HTR-8/SVneo (cell line): ENCODE results near the gene DDX17.
"Not testable (repeated sequence)": the region's sequence is repeated elsewhere in the genome, so short reads cannot be mapped to it uniquely, and the experiment has no call there.

Experiments used
- DNase-seq: peaks from one replicate; pipeline ENCODE4 v3.0.0; 2011; ENCODE audit warnings: low spot score, mixed read lengths; ENCODE audit not compliant: insufficient read length
- FAIRE-seq: peaks from 2 replicates; lab custom pipeline; 2011; peaks lifted over from hg19 to GRCh38; lab: Jason Lieb, UNC

DDX17 gene

DNA sequence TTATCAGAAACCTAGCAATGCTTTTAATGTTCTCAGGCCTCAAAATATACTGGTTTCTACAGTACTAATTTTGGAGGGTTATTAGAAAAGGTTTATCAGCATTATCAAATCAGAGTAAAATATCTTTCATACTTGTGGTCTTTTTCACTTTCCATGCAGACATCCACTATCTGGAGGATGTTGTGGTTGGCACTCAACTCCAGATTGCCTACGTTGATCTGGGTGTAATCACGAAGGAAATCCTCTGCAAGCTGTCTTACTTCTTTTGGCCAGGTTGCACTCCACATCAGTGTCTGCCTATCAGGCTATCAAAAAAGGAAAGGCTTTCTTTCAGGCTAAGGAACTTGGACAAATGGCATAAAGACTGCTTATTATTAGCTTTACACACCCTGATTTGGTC, 11.6 kb downstream of the DDX17 start:
- FAIRE-seq (no peak), DNase-seq (no peak)

DNA sequence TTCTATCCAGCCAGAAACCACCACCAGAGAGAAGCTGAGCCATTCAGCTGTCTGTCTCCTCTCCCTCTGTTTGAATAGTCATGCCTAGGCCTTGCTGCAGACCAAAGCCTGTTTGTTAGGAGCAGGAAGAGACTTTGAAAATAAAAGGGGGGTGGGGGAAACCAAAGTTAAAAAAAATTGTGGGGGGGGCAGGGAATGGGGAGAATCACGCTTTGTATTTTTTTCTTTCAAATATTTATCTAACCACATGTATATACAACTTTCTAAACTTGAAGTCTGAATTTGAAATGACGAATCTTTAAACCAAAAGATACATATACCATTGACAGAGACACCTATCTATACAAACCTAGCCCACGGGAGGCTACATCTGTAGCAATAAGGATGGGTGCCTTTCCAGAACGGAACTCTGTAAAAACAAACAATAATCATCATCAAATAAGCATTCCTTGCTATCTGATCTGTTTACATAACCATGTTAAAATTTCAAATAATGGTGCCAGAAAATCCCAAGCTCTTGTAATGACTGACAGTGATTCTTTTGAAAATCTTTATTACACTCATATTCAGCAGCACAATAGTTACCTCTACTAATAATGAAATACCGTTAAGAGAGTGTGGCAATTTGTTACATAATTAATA, 14.3 kb downstream of the DDX17 start:
- FAIRE-seq, result no peak

GRCh38 chr22:38490915-38491314, 15.2 kb downstream of the DDX17 start:
- FAIRE-seq (no peak), DNase-seq (no peak)

More for the DNA sequence above, 14.3 kb downstream of the DDX17 start:
- no peak for DNase-seq

- DNase-seq (no peak), FAIRE-seq (no peak)
These were observed 15.6 kb downstream of the DDX17 start for GRCh38 chr22:38490475-38490874.

DNA sequence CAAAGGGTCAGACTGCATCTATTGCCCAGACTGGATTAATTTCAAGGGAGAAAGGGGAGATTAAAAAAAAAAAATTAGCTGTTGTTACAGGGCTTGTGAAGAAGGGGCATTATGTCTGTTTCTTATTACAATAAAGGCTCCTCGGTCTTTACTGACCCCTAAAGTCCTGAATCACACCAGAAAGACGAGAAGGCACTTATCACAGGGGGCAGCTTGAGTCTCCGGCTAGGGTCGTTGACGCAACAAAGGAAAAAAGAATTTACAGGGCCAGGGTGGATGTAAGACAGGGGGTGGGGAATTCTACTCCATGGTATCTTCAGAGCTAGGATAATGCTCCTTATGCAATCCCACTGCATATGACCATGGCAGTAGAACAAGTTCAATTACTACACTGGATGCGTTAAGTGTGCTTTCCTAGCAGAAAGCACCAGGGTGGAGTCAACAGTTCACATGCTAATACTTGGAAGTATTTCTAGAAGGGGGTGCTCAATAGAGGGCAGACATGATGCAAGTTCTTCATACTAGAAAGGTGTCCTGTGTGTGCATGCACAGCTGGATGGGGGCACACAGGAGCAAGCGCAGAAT, 16.5 kb downstream of the DDX17 start:
- FAIRE-seq (no peak), DNase-seq (no peak)

DNA sequence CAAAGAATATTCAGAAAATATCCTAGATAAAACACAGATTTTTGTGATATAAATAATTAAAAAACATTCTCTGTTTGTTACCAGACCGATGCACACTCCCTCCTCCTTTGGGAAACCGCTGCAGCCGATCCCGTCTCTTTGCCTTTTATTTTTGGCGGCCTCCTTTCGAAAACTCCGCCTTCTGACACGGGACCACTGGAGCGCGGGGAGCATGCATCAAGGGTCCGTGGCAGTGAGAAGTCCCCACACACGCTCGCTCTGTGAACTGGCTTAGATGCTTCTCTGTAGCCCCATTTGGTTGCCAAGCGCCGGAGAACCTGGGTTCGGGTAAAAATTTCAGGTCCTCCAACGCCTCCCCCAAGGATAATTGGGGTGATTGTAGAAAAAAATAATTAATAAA, 17.0 kb downstream of the DDX17 start:
- DNase-seq (no peak), FAIRE-seq (no peak)

DNA sequence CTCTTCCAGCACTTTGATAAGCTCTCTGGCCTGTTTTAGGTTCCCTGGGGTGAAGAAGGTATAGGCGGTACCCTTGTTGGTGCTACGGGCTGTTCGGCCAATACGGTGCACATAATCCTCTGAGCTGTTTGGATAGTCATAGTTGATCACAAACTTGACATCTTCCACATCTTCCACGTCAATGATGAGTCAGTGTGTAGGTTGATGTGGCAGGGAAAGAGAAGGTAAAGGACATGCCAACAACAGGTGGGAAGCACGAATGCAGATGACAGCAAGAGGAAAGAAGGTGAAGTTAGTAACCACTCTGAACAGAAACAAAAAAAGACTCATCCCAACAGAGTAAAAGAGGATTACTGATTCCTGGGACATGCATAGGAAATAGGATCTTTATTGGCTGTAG, 18.2 kb downstream of the DDX17 start:
- FAIRE-seq, result no peak
- DNase-seq, result no peak

DNA sequence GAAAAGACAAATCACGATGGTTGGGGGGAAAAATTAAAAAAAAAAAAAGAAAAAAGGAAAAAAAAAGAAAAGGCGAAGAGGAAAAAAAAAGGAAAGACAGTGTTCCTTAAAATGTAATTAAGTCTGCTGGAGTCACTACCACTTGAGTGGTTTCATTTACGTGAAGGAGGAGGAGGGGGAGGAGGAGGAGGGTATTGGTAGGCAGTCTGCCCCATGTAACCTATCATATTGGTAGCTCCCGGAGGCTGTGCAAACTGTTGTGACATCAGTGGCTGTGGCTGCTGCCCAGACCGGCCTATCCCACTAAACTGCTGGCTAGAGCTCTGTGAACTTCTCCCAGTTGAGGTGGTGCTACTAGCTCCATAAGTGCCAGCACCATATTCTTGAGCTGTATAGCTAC, 20.3 kb downstream of the DDX17 start:
- DNase-seq, result no peak
- no peak for FAIRE-seq

DNA sequence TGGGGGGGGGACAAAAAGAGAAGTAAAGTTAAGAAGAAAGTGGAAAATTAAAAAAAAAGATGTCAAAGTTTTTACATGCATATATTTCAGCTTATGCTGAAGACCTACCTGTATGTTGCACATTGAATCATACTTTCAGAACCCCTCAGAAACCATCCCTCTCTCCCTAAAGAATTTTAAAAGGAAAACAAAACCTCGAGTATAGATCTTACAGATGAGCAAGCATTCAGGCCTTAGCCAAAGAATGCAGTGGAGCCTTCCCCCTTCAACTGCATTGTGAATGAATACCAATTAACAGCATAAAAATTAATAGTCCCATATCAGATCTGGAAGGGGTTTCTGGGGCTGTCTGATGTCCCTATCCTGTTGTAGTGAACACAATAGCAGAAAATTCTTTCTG, 21.9 kb downstream of the DDX17 start:
- no peak for FAIRE-seq
- DNase-seq, result no peak

DNA sequence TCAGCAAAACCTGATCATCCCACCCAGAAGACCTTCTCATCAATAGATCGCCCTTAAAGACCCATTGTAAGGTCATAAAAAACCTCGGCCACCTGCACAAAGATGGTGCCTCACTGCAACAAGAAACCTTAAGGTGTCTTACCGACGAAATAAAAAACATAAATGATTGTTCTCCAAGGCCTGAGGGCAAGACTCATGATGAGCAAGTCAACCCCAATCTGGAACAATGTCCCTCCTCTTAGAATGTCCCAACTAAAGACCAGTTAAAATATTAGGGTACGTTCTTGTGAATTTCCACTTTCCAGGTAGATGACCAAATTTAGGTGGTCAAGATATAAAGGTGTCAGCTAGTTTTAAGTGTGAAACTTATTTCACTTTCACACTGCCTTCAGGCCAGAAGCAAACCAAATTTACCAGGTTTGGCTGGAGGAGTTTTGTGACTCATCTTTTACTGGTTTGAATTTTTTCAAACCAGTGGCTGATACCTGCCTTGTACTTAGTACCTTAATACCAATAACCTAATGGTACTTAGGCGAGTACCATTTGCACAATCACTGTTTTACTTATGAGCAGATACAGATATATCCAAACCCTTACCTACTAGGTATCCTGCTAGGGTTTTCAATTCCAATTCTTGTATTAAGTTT, 23.3 kb downstream of the DDX17 start:
- no peak for FAIRE-seq
- no peak for DNase-seq

DNA sequence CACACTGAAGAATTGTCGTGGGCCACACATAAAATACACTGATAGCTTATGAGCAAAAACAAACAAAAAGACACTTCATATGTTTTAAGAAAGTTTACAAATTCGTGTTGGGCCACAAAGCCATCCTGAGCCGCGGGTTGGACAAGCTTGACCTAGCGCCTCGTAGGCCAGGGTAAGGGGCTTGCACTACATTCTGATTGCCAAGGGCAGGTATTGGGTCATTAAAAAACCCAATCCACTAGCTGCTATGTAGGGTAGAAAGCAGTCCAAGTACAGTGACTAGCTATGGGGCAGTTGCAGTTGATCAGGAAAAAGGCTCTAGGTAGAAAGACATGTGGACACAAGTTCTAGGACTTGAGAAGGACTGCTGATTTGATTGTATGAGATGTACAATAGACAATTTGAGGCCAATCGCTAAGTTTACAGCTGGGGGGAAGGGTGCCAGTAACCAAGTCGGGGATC, 24.2 kb downstream of the DDX17 start:
- no peak for FAIRE-seq
- DNase-seq, result no peak

DNA sequence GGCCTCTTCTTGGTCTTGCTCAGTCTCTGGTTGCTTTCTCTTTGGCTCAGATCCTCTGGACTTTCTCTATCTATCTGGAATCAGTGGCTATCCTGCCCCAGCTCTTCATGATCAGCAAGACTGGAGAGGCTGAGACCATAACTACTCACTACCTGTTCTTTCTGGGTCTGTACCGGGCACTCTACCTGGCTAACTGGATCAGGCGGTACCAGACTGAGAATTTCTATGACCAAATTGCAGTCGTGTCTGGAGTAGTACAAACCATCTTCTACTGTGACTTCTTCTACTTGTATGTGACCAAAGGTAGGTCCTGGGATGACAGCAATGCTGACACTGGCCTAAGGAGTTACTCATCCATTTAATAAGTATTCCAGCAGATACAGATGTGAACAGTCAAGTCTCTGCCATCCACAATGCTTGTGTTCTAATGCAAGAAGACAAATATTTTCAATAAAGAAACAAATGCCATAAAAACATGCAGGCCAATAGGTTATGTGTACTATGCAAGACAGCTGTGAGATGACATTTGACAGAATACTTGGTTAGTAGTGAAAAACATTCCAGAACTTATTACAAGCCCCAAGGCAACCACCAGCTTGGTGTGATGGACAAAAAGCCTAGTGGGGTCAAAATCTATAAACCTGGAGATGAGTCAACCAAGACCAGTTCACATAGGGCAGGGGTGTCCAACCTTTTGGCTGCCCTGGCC, 24.8 kb downstream of the DDX17 start:
- no peak for FAIRE-seq
- no peak for DNase-seq

DNA sequence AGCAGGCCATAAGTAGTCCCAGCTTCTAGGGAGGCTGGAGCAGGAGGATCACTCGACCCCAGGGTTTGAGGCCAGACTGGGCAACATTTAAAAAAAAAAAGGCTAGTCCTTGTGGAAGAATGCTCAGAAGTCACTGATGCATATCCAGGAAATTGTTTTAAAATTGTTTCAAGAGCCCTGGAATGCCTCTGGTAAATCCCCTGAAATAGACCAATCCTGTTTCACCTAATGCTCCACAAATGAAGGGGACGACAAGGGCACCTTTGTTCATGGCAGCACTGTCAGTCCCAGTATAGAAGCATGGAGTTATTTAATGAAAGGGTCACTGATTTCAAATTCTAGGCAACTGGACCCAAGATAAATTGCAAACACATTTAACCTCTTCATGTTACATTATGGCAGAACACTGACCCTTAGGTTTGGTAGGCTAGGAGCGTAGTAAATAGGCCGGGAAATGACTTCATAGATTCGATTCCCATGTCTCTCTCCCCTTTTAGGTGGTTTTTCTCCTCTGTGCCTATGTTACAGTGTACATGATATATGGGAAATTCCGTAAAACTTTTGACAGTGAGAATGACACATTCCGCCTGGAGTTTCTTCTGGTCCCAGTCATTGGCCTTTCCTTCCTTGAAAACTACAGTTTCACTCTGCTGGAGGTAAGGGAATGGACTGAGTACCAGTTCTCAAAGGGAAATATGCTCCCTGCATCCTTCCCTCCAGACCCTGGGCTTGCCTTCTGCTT, 26.8 kb downstream of the DDX17 start:
- FAIRE-seq, result no peak
- DNase-seq, result no peak

GRCh38 chr22:38477585-38477984, 28.5 kb downstream of the DDX17 start:
- DNase-seq (no peak), FAIRE-seq (no peak)

DNA sequence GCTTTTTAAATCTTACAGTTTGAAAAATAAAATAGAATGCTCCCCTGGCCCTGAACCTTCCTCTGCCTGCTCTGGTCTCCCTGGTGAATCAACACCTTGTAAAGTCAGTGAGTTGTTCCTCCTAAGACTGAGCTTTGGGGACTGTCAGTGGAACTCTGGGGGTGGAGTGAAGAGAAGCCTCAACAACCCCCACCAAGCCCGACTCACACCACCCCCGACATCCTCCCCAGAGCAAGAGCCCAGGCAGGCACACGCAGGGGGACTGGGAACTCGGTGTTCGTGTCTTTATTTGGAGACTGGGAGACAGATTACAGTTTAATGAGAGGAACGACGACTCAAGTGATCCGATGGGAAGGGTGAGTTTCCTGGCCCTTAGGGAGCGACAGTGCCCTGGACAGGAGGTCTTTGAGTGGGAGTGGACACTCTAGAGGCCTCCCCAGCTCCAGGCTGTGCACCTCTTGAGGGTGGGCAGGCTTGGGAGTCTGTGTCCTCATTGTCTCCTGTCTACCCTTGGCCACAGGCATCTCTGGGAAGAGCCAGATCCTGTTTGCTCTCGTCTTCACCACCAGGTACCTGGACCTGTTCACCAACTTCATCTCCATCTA, 32.0 kb downstream of the DDX17 start:
- no peak for FAIRE-seq
- DNase-seq, result no peak

DNA sequence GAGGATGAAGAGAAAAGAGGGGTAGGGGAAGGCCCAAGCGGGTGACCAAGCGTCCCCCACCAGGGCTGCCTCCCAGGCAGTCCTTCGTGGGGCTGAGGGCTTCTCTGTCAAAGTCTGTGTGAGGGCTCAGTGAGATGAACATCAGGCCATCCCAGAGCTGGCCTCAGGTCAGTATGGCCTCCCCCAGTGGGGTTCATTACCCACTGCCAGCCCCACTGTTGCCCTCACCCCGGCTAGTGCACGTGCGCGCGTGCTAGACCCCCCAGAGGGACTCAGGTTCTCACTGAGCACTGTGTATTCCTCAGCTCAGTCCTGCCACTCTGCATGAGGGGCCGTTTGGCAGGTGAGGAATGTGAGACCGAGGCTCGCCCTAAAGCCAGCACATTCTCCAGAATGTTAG, 34.9 kb downstream of the DDX17 start:
- DNase-seq (no peak), FAIRE-seq (no peak)

DNA sequence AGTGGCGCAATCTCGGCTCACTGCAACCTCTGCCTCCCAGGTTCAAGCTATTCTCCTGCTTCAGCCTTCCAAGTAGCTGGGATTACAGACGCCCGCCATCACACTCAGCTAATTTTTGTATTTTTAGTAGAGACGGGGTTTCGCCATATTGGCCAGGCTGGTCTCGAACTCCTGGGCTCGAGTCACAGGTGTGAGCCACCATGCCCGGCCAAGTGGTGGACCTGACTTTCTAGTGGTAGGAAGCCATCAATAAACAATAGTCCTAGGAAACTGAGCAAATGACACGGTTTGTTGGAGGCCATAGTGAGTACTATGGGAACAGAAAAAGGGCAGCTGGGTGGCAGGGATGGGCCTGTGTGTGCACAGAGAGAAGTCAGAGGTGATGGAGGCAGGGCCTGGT, 35.9 kb downstream of the DDX17 start:
- not testable (repeated sequence) for DNase-seq, FAIRE-seq

- no peak for DNase-seq
- FAIRE-seq, result no peak
These were observed 36.8 kb downstream of the DDX17 start for GRCh38 chr22:38469306-38469781.

GRCh38 chr22:38468443-38469305, 37.4 kb downstream of the DDX17 start:
- no peak for DNase-seq

More at GRCh38 chr22:38468443-38469305, 37.4 kb downstream of the DDX17 start:
- FAIRE-seq, result no peak
